ENCODE measurements around the gene ANKRD23.
"Not testable (repeated sequence)": the region's sequence is repeated elsewhere in the genome, so short reads cannot be mapped to it uniquely, and the experiment has no call there.

ANKRD23 gene

DNA sequence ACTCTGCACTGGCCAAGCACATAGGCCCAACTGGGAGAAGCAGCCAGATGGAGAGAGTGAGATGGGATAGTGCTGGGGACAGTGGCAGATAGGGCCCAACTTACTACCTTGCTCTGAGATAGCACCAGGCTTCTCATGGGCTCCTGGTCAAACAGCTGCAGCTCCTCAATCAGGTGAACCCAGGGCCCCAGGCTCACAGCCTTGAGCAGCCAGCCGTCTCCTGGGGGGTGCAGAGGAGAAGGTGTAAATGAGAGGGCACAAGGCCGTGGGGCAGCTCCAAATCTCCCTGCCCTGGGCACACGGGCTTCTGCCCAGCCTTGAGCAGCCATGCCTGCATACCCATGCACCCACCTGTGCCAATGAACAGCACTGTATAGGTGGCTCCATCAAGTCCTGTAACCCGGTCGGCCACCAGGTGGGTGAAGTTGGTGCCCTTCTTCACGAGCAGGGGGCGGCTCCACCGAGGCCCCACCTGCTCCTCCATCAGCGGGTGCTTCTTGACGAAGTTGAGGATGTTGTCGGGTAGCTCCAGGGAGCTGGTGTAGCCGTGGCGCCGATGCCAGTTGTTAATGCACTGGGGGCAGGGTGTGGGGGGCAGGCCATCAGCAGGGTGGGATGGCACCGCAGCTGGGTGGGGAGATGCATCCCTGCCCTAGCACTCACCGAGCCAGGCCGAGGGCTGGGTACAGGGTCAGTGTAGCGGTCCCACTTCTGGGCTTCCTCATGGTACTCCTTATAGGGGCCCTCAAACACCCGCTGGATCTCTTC, 19.9 kb upstream of the ANKRD23 start:
- DNase-seq (ENCODE audit: low read depth in 2 of 2), result no peak

DNA sequence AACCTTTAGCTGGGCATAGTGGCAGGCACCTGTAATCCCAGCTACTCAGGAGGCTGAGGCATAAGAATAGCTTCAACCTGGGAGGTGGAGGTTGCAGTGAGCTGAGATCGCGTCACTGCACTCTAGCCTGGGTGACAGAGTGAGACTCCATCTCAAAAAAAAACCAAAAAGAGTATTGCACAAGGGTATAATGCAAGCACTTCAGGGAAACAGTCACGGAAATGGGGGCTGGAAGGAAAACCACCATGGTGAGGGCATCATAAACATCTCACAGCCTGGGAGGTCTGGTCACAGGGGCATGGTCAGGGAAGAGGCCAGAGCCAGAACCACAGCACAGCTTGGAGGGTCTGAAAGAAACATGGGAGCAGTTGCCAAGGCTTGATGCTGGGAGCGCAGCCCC, 19.2 kb upstream of the ANKRD23 start:
- not testable (repeated sequence) for DNase-seq (ENCODE audit: low read depth in 2 of 2)

DNA sequence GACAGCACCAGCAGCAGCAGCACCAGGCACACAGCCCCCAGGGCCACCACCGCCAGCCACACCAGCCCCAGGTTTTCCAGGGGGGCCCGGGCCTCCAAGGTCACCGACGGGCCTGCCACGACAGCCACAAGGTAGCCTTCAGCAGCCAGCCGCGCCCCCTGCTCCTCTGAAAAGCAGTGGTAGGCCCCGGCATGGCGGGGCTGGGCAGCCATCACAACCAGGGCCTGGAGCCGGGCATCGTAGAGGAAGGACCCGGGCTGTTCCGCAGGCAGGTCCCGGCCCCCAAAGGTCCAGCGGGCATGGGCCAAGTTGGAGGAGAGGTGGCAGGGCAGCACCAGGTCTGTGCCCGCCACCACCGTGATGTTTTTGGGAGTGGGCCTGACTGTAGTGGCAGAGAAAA, 17.3 kb upstream of the ANKRD23 start:
- DNase-seq (ENCODE audit: low read depth in 2 of 2), result no peak

DNA sequence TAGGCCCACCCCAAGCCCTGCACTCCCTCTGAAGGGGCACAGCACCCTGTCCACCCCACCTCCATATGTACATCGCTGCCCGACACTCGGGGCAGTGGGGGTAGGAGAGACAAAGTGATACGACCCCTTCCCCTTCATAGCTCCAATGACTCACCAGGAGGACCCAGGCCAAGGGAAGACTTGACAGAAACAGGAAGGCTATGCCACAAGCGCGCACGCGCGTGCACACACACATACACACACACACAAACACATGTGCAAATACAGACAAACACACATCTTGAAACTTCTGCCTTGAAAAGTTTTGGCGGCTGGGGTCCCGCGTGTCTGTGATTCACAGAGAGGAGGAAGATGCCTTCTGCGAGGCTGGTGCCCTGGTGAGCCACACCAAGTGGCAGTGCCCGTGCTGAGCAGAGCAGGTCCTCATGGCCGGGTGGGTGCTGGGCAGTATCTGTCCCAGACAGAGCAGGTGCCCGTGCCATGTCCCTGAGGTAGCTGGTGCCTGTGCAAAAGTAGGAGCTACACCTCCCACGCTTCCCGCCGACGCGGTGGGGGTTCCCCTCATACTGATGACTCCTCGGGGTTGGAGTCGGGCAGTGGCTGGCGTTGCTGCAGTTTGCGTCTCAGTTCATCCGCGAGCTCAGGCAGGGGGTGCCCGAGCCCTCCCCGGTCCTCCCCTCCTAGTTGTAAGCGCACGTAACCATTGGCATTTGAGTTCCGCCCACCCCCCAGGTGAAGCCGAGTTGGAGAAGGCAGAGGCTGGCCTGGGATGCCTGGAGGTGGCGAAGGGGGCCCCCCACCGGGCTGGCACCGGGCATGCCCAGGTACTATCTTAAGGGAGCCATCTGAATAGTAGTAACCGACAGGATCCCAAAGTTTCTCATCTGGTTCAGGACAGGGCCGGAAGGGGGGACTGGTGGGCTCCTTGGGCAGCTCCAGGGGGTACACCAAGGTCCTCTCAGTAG, 16.5 kb upstream of the ANKRD23 start:
- DNase-seq (ENCODE audit: low read depth in 2 of 2), result peak in 1 of 2 donors; percentile 23

DNA sequence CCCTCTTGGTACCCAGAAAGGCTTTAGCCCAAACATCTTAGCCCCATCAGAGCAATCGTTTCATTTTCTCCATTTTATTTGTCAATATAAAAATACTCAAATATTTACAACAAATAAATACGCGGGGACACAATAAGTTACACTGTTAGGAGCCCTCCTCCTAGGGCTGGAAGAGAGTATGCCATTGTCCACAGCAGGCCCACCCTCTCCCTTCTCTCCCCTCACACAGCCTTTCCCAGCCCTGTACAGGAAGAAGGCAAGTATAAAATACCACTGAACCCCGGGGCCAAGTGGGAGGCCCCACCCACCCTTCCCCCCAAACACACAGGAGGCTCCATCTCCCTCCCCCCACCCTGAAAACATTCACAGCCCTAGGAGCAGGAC, 15.9 kb upstream of the ANKRD23 start:
- no peak for DNase-seq (ENCODE audit: low read depth in 2 of 2)

DNA sequence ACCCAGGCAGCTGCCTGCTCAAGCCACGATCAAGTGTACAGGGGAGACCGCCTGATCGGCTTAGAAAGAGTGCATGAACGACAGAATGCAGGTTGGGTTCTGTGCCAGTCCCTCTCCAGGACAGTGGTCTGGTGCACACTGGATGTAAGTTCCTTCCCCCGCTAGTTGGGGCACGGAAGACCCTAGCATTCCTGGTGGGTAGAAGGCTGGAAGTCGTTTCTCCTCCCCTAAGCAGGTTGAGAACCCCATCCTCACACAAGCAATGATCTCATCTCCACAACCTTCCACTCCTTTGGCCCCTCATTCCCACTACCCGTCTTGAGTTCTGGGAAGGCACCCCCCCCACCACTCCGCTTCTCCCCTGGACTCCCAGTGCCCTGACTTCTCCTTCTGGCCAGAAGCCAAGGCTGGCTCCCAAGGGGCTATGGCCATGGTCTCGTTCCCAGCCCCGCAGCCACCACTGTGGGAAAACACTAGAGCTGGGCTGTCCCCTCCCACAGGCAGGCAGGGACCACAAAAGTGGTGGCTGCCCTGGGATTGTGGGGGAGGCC, 15.4 kb upstream of the ANKRD23 start:
- DNase-seq (ENCODE audit: low read depth in 2 of 2), result no peak

DNA sequence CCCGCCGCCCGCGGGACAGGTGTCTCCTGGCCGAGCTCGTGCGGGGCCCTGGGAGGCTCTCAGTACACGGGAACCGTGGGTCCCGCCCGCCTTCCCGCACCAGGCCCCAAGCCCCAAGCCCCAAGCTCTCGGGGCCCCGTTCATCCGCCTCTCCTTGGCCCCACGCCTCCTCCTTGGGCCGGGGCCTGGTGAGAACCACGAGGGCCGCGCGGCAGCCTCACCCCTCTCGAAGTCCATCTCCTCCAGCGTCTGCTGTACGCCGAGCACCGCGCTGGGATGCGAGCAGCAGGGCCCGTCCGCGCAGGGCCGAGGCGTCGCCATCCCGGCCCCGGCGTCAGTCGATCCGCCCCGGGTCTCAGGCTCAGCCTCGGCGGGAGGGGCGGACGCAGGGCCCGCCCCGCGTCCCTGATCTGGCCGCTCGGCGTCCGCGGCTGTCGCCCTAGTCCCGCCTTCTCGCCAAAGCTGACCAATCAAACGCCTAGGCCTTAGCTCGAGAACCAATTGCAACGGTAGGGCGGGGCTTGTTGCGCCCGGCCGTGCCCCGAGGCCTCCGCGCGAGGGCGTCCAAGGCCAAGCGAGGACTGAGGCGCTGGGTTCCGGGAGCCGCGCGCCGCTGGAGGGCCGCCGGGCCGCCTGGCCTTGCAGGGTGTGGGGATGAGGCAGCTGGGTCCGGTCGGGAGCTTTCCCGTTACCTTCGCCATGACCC, 14.0 kb upstream of the ANKRD23 start, which contains the start of gene ANKRD39:
Gene ANKRD39, minus strand, starts transcription at position 350 of the 706 bp plus-strand sequence. Its CDS starts 29 bp downstream, at position 321.
- DNase-seq (ENCODE audit: low read depth in 2 of 2), result peak; percentile 93 to 94

DNA sequence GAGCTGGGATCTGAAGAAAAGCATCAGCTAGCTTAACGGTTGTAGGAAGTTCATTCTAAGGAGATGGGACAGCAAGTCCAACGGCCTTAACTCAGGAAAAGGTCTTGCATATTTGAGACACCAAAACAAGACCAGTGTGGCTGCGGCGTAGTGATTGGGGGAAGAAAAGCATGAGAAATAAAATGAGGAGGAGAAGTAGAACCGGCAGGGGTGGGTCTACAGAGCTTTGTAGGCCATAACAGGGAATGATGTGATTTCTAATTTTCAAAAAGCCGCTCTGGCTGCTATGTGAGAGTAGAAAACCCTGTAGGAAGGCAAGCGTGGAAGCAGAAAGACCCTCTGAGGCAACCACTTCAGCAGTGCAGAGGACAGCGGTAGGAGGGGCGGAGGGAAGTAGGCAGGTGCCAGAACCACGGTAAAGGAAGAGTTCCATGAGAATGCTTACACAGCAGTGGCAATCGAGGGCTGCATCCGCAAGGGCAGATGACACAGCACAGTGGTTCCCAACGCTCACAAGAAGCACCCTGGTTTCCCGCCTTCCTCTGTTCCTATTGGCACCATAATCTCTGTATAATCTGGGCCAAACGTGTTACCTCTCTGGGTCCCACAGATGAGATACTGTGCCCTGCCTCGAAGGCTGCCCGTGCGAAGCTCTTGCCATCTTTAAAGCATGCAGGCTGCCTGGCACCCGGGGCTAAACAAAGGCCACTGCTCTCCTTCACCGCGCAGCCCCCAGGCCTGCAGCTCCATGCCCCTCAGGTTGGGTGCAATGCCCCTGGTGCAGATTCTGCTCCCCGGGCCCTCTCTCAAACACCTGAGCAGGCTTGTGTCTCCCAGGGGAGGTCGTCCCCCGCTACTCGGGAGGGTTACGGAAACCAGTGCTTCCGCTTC, 13.2 kb upstream of the ANKRD23 start:
- DNase-seq (ENCODE audit: low read depth in 2 of 2), result no peak

DNA sequence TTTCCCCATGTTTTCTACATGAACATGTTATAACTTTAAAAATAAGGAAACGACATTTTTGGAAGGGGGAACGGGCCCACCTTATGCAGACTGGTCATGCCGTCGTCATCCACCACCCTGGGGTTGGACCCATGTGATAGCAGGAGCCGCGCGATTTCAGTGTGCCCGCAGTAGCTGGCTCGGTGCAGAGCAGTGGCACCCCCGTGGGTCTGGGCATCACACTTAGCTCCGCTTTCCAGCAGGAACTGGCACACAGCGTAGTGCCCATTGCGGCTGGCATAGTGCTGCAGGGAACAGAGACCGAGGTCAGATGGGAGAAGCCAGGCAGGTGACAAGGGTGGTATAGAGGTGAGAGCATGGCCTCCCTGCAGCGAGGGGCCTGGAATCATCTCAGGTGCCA, 9.5 kb upstream of the ANKRD23 start:
- DNase-seq (ENCODE audit: low read depth in 2 of 2), result no peak

DNA sequence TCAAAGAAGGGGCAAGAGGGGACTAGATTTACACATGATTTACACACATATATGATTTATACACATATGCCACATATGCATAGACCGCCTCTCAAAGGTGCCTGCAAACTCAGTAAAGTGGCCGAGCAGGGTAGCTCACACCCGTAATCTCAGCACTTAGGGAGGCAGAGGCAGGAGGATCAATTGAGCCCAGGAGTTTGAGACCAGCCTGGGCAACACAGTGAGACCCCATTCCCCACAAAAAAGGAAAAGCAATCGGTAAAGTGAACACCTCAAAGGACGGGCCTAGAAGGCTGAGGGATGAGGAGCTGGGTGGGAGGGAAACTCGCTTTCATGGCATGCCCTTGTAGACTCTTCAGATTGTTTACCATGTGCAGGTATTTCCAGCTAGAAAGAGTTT, 8.8 kb upstream of the ANKRD23 start:
- no peak for DNase-seq (ENCODE audit: low read depth in 2 of 2)

DNA sequence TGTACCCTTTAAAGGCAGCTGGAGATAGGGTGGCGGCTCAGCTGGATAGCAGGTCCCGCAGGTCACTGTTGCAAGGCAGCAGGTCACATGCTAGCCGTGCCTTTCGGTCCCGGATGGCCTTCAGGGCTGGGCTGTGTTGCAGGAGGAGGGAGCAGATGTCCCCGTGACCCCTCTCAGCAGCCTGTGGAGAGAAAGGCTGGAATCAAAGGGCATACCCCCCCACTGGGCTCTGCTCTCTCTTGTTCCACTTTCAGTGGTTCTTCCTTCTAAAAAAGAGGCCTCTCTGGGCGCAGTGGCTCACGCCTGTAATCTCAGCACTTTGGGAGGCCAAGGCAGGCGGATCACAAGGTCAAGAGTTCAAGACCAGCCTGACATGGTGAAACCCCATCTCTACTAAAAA, 4.4 kb upstream of the ANKRD23 start:
- no peak for DNase-seq (ENCODE audit: low read depth in 2 of 2)

DNA sequence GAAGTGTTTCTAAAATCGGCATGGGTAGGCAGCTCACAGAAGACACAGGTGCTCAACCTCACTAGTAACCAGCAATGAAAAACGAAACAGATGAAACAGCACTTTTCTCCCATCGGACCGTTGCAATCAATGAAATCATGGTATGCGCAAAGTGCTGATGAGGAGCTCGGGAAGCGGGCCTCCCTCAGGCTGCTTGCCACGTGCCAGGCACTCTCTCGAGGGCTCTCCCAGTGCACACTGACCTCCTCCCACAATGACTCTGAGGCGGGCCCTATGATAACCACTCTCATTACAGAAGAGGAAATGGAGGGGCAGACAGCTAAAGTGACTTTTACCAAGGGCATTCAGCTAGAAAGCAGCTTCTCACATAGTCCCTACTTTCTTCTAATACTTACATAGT, 3.8 kb upstream of the ANKRD23 start:
- no peak for DNase-seq (ENCODE audit: low read depth in 2 of 2)

DNA sequence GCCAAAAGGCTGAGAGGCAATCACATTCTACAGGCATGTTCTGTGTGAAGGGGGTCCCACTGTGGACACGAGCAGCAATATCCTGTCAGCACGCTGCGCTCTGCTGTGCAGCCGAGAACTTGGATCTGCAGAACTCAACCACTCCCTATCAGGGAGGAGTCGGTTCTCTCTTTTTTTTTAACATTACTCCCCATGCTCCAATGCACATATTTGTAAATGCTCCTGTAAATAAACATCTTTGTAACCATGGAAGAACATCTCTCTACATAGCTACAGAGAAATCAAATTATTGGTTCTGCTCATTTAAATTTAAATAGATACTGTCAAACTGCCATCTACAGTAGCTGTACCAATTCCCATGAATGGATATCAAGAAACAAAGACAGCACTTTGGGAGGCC, 3.0 kb upstream of the ANKRD23 start:
- DNase-seq (ENCODE audit: low read depth in 2 of 2), result no peak

DNA sequence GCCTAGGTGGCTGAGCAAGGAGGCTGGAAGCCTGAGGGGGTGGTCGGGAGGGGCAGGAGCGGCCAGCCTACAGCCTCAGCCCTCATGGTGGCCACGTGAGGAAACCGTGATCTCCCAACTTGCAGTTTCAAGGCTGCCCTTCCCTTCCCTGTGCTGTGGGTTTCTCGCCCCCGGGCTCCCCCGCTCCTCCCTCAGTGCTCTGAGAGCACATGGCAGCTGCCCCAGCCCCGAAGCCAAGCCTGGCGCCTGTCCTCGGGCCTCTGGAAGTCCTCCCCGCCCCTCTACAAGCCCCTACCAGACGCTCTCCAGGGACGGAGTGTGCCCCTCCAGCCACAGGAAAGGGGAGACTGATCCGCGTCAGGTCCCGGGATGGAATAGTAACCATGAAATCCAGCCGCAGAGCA, 586 bp upstream of the ANKRD23 start:
- DNase-seq (ENCODE audit: low read depth in 2 of 2), result no peak

DNA sequence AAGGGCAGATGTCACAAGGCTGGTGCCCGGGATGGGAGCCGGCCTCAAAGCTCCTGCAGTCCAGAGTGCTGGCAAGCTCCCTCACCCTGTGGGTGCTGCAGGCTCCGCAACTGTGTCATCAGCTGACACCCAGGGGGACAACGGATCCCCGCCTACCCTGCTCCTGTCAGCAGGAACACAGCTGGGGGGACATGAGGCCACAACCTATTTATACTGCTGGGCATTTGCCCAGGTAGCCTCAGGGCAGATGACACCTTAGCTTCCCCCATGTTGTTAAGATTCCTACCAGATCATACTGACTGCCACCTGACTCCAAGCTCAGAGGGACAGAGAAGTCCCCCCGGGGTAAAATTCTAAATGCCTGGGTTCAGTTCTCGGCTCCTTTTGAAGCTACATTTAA, 1.2 kb downstream of the ANKRD23 start:
- no peak for DNase-seq (ENCODE audit: low read depth in 2 of 2)

DNA sequence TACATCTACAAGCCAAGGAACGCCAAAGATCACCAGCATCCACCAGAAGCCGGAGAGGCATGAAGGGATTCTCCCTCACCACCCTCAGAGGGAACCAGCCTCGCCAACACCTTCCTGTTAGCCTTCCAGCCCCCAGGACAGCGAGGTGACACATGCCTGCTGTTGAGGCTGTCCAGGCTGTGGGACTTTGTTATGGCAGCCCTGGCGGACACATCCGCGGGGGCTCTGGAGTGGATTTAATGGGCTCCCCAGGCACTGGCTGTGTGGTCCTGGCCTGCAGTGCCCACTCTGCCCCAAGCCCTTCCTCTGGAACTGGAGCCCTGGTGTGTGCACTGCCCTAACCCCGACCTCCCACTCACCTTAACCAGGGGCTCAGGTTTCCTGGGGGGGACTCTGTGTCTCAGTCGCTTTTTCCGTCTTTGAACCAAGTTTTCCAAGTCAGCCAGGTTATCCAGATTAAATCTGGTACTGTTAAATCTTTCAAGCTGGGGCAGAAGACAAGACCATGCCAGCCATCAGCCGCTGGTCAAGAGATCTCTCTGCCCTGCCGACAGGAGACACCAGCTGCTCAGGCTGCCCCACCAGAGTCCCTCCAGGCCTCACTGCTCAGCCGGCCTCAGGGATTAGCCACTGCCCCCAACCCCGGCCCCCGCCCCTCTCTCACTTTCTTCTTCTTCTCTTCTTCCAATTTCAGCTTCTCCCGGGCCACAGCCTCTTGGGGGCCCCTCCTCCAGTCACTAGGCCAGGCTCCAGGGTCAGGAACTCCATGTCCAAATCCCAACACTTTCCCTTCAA, 1.9 kb downstream of the ANKRD23 start:
- DNase-seq (ENCODE audit: low read depth in 2 of 2), result no peak

DNA sequence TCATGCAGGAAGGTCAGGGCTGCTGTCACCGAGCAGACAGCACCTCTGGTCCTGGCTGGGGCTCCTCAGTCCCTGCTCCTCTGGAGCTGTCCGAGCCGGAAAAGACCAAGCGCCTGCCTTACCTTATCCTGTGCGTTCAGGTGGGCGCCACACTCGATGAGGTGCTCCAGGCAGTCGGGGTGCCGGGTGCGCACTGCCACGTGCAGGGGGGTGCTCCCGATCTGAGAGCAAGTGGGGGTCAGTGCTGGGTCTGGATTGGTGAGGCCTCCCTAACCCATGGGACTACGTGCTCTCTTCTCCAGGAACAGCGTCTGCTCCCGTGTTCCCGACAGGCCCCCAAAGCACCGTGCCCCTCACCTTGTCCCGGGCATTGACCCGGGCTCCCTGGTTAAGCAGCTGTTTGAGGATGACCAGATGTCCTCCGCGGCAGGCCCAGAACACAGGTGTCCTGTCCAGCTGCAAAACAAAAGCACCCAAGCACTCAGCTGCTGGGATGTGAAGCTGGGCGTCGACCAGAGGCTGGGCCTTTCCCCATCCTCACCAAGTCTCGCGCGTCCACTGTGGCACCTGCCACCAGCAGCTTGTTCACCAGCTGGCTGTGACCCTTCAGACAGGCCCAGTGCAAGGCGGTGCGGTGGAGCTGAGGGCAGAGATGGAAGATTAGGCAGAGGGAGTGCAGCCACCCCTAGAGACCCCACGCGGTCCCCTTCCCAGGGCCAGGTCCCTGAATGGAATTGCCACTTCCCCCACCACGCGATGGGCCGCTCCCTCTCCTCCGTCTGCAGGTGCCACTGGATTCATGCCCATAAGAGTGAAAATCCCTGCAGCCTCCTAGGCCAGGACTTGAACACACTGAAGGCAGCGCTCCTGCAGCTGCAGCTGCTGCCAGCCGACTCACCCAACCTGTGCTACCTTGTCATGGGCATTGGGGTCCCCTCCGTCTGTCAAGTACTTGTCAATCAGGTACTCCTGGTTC, 3.7 kb downstream of the ANKRD23 start:
- no peak for DNase-seq (ENCODE audit: low read depth in 2 of 2)

DNA sequence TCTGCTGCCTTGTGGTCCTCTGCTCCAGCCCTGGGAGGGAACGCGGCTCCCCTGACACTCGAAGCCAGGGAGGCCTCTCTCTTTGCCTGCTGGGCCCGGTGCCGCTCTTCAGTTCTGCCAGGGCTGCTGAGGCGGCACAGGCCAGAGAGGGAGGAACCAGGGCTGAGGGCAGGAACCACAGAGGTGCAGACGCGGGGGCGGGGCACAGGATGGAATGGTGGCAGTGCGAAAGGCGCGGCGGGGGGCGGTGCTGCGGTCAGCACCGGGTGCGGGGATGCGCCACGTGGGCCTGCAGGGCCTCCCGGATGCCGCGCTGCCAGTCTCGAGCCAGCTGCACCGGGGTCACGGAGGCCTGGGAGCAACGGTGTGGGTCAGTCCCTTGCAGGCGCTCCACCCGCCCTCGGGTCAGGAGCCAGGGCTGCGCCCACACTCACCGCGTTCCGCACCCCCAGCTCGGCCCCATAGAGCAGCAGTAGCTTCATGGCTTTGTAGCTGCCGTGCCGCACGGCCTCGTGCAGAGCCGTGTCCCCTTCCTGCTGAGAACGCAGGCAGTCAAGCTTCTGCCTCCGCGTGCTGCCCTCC, 4.4 kb downstream of the ANKRD23 start:
- peak; percentile 58 to 64 for DNase-seq (ENCODE audit: low read depth in 2 of 2)

All from activated CD8-positive, alpha-beta memory T cell treated with anti-CD3 and anti-CD28 coated beads for 4 hours (primary cell).